ENCODE results near the gene TBX20.
"Not testable (repeated sequence)": the region's sequence is repeated elsewhere in the genome, so short reads cannot be mapped to it uniquely, and the experiment has no call there.

Gene TBX20

GRCh38 chr7:35215063-35215462 lies 38.8 kb downstream of the TBX20 start:
- DNase-seq, result not testable (repeated sequence)

- DNase-seq, result not testable (repeated sequence)
Observed at GRCh38 chr7:35206924-35207323, 47.0 kb downstream of the TBX20 start.

GRCh38 chr7:35204850-35205249 lies 49.0 kb downstream of the TBX20 start:
- DNase-seq, result not testable (repeated sequence)

- DNase-seq, result not testable (repeated sequence)
Observed at GRCh38 chr7:35204031-35204430, 49.9 kb downstream of the TBX20 start.

- DNase-seq, result not testable (repeated sequence)
Observed at GRCh38 chr7:35202353-35202752, 51.5 kb downstream of the TBX20 start.

- not testable (repeated sequence) for DNase-seq
Observed at GRCh38 chr7:35200170-35200569, 53.7 kb downstream of the TBX20 start.

GRCh38 chr7:35198370-35199140 lies 55.3 kb downstream of the TBX20 start:
- not testable (repeated sequence) for DNase-seq

- not testable (repeated sequence) for DNase-seq
Observed at GRCh38 chr7:35191571-35191970, 62.3 kb downstream of the TBX20 start.

- DNase-seq, result not testable (repeated sequence)
Observed at GRCh38 chr7:35190146-35190773, 63.6 kb downstream of the TBX20 start.

- not testable (repeated sequence) for DNase-seq
Observed at GRCh38 chr7:35186751-35187150, 67.1 kb downstream of the TBX20 start.

- DNase-seq, result no peak
Observed at GRCh38 chr7:35185908-35186731, 67.8 kb downstream of the TBX20 start.

- DNase-seq, result not testable (repeated sequence)
Observed at GRCh38 chr7:35185578-35185907, 68.4 kb downstream of the TBX20 start.

- DNase-seq, result not testable (repeated sequence)
Observed at GRCh38 chr7:35184961-35185360, 68.9 kb downstream of the TBX20 start.

- not testable (repeated sequence) for DNase-seq
Observed at GRCh38 chr7:35183873-35184503, 69.9 kb downstream of the TBX20 start.

- not testable (repeated sequence) for DNase-seq
Observed at GRCh38 chr7:35180665-35181064, 73.2 kb downstream of the TBX20 start.

GRCh38 chr7:35173176-35173575 lies 80.7 kb downstream of the TBX20 start:
- DNase-seq, result not testable (repeated sequence)

- not testable (repeated sequence) for DNase-seq
Observed at GRCh38 chr7:35172131-35172530, 81.8 kb downstream of the TBX20 start.

- not testable (repeated sequence) for DNase-seq
Observed at GRCh38 chr7:35167658-35168057, 86.2 kb downstream of the TBX20 start.

GRCh38 chr7:35167158-35167557 lies 86.7 kb downstream of the TBX20 start:
- DNase-seq, result not testable (repeated sequence)

GRCh38 chr7:35161059-35161740 lies 92.7 kb downstream of the TBX20 start:
- DNase-seq, result not testable (repeated sequence)

Measured in inflammatory macrophage treated with lipopolysaccharide for 1 hour (primary cell).